ENCODE data around the gene IGFN1. TPM values are rescaled to one million over a fixed set of nuclear protein-coding genes. Genes with fewer than 3 reads are reported as not detected.

IGFN1 gene
- total and polyA plus RNA-seq, 2 of the 4 experiments (the other 2 are of a cell fraction) = 0.05 TPM; not detected in 1

DNA sequence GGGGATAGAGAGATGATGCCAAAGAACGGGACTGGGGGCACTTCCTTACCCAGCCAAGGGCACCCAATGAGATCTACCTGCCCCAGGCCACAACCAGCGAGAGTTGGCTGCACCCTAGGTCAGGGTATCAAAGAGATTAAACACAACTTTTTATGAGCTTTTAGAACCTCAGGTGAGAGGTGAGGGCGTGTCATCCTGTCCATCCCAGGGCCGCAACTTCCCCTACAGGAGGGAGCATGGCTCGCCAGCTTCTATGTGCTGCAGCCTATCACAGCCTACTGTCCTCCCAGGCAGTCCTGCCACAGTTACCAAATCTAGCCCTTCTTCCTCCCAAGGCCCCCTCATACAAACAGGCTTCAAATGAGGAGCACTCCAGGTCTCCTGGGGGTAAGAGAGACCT is 49.2 kb upstream of the IGFN1 start:
- ChIA-PET CTCF (interaction anchor here (1.0 kb wide), 1 partner anchor 82 kb away, joined by 4 read pairs; no protein-coding TSS in a partner anchor), POLR2A (ENCODE audit: unreplicated experiment) (no interaction called here)
- H3K4ac ChIP-seq (ENCODE audit: low read depth, low read length) = no peak overlapping the region
- H3K36me3 ChIP-seq (ENCODE audit: control insufficient read depth, insufficient read depth, low read length) = peaks cover 66% of the 10 kb centered on the region
- H2AK9ac ChIP-seq (replicated peaks; ENCODE audit: low read depth, low read length, poor library complexity) = no peak overlapping the region
- H3K4me2 ChIP-seq (ENCODE audit: low read depth, low read length) = no peak overlapping the region
- no CpG with 5 or more reads among the region's 5 CpGs for WGBS, 2 experiments (ENCODE audit: extremely low coverage in 2 of 2, insufficient read length in 1 of 2)
- H3K27ac ChIP-seq (ENCODE audit: insufficient read depth, low read length) = no peak overlapping the region
- no peak overlapping the region for H2BK120ac ChIP-seq (ENCODE audit: low read depth, low read length)
- H4K5ac ChIP-seq (ENCODE audit: low read depth, low read length) = no peak overlapping the region
- H3K56ac ChIP-seq (ENCODE audit: extremely low read depth, insufficient read depth, low read length) = no peak overlapping the region
- no peak overlapping the region for H2BK20ac ChIP-seq (ENCODE audit: low read depth, low read length)
- in situ Hi-C loops (cut with MboI; ENCODE audit: low sequenced_read_pairs) = no loop called here
- peaks cover 20% of the 10 kb centered on the region for H3K9me1 ChIP-seq (ENCODE audit: insufficient read depth, low read length)
- no peak overlapping the region for H2BK15ac ChIP-seq (ENCODE audit: low read depth, low read length)
- no peak overlapping the region for H3K4me3 ChIP-seq (ENCODE audit: insufficient read depth, low read depth, low read length)
- no peak overlapping the region for H2BK5ac ChIP-seq (ENCODE audit: low read depth, low read length, poor library complexity, severe bottlenecking)
- H3K14ac ChIP-seq (replicated peaks; ENCODE audit: low read depth, low read length) = no peak overlapping the region
- no peak overlapping the region for H3K9ac ChIP-seq (ENCODE audit: low read depth, low read length)
- H2AK5ac ChIP-seq (ENCODE audit: low read depth, low read length) = no peak overlapping the region
- no peak for TF ChIP-seq NFE2L2 (IDR thresholded peaks at IDR 0.05; ENCODE audit: low read depth, low read length)
- no peak for TF ChIP-seq MAZ (IDR thresholded peaks at IDR 0.05; ENCODE audit: borderline replicate concordance, low read depth, low read length)
- TF ChIP-seq CEBPB (IDR thresholded peaks at IDR 0.05; ENCODE audit: low read depth, low read length) = no peak
- TF ChIP-seq, protein P1, sequence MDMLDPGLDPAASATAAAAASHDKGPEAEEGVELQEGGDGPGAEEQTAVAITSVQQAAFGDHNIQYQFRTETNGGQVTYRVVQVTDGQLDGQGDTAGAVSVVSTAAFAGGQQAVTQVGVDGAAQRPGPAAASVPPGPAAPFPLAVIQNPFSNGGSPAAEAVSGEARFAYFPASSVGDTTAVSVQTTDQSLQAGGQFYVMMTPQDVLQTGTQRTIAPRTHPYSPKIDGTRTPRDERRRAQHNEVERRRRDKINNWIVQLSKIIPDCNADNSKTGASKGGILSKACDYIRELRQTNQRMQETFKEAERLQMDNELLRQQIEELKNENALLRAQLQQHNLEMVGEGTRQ (IDR thresholded peaks at IDR 0.05; ENCODE audit: low read depth, low read length) = no peak
- TF ChIP-seq RCOR1 (IDR thresholded peaks at IDR 0.05; ENCODE audit: insufficient replicate concordance, low read length) = no peak
- TF ChIP-seq, protein P2, sequence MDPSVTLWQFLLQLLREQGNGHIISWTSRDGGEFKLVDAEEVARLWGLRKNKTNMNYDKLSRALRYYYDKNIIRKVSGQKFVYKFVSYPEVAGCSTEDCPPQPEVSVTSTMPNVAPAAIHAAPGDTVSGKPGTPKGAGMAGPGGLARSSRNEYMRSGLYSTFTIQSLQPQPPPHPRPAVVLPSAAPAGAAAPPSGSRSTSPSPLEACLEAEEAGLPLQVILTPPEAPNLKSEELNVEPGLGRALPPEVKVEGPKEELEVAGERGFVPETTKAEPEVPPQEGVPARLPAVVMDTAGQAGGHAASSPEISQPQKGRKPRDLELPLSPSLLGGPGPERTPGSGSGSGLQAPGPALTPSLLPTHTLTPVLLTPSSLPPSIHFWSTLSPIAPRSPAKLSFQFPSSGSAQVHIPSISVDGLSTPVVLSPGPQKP (IDR thresholded peaks at IDR 0.05; ENCODE audit: borderline replicate concordance, low read depth, low read length) = no peak
- no peak for TF ChIP-seq CHD1 (IDR thresholded peaks at IDR 0.05; ENCODE audit: low read depth, low read length)
- no peak for TF ChIP-seq SMC3 (IDR thresholded peaks at IDR 0.05; ENCODE audit: low read depth, low read length)
- no peak for TF ChIP-seq MAFK (IDR thresholded peaks at IDR 0.05; ENCODE audit: low read depth, low read length)
- no peak for TF ChIP-seq FOS (IDR thresholded peaks at IDR 0.05; ENCODE audit: low read depth, low read length)
- no peak for TF ChIP-seq POLR2A (IDR thresholded peaks at IDR 0.05; ENCODE audit: low read depth, low read length)
- TF ChIP-seq BHLHE40 (IDR thresholded peaks at IDR 0.05; ENCODE audit: low read depth, low read length) = no peak
- TF ChIP-seq RAD21 (IDR thresholded peaks at IDR 0.05; ENCODE audit: low read length) = no peak
- dilution Hi-C loops (cut with HindIII; ENCODE audit: low sequenced_read_pairs, unreplicated experiment) = no loop called here
- no peak overlapping the region for H3K23ac ChIP-seq (ENCODE audit: low read depth, low read length)
- H4K8ac ChIP-seq (ENCODE audit: low read depth in 2 of 2, low read length in 2 of 2) = no peak overlapping the region
- H3K27me3 ChIP-seq (ENCODE audit: control insufficient read depth, insufficient read depth, low read length) = no peaks in the 10 kb centered on the region
- intact Hi-C loops (cut with micrococcal nuclease) = no loop called here
- H4K91ac ChIP-seq (ENCODE audit: insufficient read depth, low read depth, low read length) = no peak overlapping the region
- BruUV-seq (replicated peaks) = no TSS peak
- no peak for DNase-seq
- H3K18ac ChIP-seq (ENCODE audit: low read depth, low read length) = no peak overlapping the region
- no peaks in the 10 kb centered on the region for H3K9me3 ChIP-seq (ENCODE audit: control insufficient read depth, insufficient read depth, low read length)
- peaks cover 30% of the 10 kb centered on the region for H4K20me1 ChIP-seq (ENCODE audit: insufficient read depth, low read length)
- H3K79me1 ChIP-seq (ENCODE audit: low read depth in 1 of 2, low read length in 2 of 2) = peaks cover 0 to 11% of the 10 kb centered on the region in 2 experiments; a peak in 2 of 4 replicates
- H2AFZ ChIP-seq (replicated peaks; ENCODE audit: low read length, poor library complexity) = no peak overlapping the region
- H3K4me1 ChIP-seq (ENCODE audit: control insufficient read depth, insufficient read depth, low read length) = peaks cover 13% of the 10 kb centered on the region
- ATAC-seq (ENCODE audit: low read depth) = no peak
